SW480 (cell line): ENCODE results near the gene GCAT.

Experiments
- DNase-seq: peaks from one replicate; pipeline ENCODE4 v3.0.0-alpha.2; 2016; ENCODE audit warnings: low spot score

Gene GCAT

DNA sequence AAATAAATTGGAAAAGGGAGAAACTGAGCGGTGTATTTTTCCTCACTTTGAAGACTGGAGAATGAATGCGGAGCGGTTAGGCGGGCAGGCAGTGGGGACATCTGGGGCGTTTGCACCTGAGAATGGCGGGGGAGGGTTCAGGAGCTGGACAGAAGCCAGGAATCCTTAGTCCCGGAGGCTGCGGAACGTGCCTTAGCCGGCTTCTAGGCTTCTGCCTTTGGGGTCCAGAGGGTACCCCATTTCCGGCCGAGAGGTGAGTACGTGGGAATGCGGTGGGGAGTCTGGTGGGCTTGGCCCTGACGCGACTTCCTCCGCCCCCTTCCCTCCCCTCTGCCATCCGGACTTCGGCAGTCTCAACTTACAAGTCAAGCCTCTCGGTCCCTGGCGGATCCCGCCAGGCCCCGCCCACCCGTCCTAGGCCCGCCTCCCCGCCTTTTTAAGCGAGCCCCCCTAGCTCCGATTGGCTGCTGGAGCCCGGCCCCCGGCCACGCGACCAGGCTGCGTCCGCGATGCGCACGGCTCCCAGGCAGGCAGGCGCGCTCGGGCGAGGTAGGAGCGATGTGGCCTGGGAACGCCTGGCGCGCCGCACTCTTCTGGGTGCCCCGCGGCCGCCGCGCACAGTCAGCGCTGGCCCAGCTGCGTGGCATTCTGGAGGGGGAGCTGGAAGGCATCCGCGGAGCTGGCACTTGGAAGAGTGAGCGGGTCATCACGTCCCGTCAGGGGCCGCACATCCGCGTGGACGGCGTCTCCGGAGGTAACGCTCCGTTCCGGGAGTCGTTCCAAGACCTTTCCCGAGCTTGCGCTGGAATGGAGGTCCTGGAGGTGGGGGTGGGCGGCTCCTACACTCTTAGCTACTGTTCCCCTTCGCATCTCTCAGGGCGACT, at the start of gene GCAT:
Gene GCAT, plus strand, starts transcription at position 525 of the 884 bp plus-strand sequence. Its CDS starts 34 bp downstream, at position 559.
- peak; percentile 91 for DNase-seq

DNA sequence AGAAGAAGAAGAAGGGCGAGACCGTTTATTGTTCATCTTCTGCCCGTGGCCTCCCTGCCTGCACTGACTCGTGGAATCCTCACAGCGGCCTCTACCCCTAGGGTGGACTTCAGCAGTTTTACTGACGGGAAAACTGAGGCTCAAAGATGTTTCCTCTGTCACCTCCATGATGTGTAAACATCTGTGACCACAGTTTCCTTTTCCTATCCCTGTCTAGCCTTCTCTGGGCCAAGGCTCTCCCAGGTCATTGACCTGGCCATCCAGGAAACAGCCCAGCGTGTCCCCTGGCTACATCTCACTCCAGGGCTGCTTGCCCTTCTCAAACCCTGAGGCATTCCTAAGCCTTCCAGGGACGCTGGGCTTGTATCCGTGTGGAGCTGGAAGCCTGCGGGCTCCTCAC, 49.0 kb upstream of the GCAT start:
- no peak for DNase-seq

- DNase-seq, result no peak
Observed at GRCh38 chr22:37759281-37759680, 48.5 kb upstream of the GCAT start.

DNA sequence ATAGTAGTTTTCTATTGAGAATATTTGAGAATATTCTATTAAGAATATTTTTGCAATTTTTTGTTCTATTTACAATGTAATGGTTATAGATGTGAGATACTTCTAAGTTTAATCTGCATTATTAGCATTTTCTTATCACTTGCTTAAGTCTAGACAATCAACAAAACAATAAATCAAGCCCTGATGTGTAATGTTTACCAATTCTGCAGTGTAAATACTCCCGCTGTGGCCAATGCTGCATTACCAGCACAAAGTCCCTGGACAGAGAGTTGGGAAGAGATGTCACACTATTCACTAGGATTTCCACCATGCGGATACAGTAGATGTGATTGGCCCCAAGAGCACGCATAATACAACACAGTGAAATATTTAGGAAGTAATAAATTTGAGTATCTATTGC, 47.6 kb upstream of the GCAT start:
- DNase-seq, result no peak

DNA sequence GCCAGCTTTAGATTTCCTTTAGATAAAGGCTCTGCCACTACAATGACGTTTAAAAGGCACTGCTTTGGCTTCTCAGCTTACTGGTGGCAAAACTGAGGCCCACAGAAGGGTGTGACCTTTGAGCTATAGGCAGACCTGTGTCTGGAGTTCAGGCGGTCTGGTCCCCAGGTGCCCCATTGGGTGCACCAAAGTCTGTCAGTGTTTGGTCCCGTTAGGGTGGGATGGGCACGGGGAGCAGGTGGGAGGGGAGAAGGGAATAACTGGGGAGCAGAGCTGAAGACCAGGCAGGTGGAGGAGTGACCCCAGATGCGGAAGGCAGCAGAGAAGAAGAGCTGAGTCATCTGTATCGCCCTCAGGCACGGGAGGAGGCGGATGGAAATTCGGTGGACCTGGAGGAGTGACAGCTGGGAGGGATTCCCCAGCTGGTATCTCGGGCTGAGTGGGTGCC, 45.3 kb upstream of the GCAT start:
- no peak for DNase-seq

GRCh38 chr22:37763012-37763411, 44.7 kb upstream of the GCAT start:
- DNase-seq, result no peak

DNA sequence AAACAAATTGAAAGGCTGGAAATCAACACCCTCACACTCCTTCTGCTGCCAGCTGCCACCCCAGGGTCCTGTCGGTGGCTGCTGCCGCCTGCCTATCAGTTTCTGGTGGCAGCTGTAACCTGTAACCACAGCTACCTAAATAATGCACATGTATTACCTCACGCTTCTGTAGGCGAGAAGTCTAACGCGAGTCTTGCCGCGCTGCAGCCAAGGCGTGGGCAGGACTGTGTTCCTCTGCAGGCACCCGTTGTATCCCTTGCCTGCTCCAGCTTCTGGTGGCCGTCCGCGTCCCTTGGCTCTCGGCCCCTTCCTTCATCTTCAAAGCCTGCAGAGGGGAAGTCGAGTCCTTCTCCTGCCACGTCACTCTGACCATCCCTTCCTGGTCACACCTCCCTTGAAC, 44.1 kb upstream of the GCAT start:
- DNase-seq, result no peak

DNA sequence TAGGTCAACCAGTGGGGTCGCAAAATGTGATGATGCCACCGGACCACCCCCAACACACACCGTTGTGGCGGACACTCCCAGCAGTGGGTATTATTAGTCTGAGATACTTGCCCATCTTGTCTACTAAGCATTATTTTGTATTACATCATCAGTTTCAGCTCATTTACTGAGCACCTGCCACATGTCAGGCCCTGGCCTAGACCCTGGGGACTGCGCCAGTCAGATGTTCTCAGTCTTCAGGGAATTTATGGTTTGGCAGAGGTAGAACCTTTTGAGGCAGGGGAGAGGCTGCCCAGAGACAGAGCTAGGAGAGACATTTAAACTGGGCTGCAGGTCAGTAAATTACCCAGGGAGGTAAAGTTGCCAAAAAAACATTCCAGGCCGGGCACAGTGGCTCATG, 43.1 kb upstream of the GCAT start:
- no peak for DNase-seq

DNA sequence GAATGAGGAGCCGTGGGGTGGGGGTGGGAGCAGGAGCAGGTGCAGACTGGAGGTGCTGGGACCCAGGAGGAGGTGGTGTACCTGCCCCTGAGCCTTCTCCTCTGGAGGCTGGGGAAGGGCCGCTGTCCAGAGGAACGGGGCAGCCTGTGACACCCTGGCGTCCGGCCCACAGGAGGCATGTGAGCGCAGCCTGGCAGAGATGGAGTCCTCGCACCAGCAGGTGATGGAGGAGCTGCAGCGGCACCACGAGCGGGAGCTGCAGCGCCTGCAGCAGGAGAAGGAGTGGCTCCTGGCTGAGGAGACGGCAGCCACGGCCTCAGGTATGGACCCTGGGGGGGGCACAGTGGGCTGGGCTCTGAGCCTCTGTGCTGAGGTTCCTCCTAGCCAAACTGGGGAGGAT, 42.2 kb upstream of the GCAT start:
- no peak for DNase-seq

DNA sequence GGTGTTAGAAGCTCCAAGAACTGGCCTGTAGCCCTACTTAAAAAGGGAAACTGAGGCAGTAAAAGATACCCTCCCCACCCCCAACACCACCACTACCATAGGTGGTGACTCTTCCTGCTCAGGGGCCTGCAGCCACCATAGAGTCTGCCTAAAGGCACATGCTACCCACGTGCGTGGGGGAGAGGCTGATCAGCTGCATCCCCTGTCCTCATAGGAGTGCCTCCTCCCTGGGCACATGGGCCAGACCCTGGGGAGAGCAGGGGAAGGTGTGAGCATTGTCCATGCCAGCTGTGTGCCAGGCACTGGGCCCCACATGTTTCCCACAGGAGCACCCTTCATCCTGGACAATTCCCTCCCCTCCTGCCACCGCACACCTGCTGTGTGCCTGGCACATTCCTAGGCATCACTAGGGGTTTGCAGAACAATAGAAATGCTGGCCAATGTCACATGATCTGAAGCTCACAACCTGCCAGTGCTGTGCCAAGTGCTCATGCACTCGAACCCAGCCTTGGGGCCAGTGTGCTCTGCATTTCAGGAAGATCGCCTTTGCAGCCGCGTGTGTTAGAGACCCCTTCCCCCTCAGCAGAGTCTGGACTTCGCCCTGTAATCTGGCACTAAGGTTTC, 41.7 kb upstream of the GCAT start:
- DNase-seq, result no peak

DNA sequence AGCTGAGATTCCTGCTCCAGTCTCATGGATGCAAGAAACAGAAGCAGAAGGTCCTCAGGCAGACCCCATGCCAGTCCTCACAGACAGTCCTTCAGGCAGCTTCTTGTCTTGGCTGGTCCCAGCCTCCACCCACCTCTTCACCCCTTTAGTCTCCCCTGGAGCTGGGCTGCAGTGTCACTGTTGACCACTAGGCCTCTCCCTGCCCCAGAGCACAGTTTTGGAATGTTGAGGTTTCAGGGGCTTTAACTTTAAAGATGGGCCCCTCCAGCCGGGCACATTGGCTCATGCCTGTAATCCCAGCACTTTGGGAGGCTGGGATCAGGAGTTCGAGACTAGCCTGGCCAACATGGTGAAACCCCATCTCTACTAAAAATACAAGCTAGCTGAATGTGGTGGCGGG, 39.5 kb upstream of the GCAT start:
- no peak for DNase-seq

DNA sequence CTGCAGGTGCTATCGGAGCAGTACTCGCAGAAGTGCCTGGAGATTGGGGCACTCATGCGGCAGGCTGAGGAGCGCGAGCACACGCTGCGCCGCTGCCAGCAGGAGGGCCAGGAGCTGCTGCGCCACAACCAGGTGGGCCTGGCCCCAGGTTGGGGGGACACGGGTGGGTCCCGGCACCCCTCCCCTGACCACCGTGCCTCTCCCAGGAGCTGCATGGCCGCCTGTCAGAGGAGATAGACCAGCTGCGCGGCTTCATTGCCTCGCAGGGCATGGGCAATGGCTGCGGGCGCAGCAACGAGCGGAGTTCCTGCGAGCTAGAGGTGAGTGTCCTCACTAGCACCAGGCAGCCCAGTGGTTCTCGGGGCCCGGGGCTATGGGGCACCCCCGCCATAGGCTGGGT, 38.7 kb upstream of the GCAT start:
- DNase-seq, result no peak

- no peak for DNase-seq
Observed at GRCh38 chr22:37771081-37771480, 36.7 kb upstream of the GCAT start.

- no peak for DNase-seq
Observed at GRCh38 chr22:37771702-37772427, 35.9 kb upstream of the GCAT start.

GRCh38 chr22:37774728-37775127, 33.0 kb upstream of the GCAT start:
- DNase-seq, result no peak

GRCh38 chr22:37775785-37776638, 31.7 kb upstream of the GCAT start:
- no peak for DNase-seq

DNA sequence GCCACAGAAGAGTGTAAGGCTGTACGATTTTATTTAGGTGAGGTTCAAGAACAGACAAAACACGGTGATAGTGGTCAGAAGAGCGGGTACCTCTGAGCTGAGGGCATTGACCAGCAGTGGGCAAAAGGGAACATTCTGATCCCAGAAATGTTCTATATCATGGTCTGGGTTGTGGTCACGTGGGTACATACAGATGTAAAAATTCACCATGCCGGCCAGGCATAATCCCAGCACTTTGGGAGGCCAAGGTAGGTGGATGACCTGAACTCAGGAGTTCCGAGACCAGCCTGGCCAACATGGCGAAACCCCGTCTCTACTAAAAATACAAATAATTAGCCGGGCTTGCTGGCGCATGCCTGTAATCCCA, 31.1 kb upstream of the GCAT start:
- no peak for DNase-seq

- peak; percentile 94 for DNase-seq
Observed at GRCh38 chr22:37777122-37777687, 30.5 kb upstream of the GCAT start.

DNA sequence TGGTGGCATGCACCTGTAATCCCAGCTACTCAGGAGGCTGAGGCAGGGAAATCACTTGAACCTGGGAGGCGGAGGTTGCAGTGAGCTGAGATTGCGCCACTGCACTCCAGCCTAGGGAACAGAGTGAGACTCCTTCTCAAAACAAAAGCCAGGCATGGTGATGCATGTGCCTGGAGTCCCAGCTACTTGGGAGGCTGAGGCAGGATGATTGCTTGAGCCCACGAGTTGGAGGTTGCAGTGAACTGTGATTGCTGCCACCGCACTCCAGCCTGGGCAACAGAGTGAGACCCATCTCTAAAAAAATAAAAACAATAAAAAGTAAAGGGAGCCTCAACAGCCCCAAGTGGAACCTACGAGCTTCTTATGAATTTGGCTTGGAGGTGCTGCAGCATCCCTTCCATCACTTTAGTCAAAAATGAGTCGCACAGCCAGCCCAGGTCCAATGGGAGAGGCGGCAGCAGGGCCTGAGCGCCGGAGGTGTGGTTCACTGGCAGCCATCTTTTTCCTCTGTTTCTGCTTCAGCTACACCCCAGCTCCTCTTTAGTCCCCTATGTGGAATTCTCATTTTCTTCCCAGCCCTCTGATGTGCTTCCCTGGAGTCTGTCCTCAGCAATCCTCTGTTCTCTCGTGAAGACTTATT, 29.2 kb upstream of the GCAT start:
- no peak for DNase-seq

DNA sequence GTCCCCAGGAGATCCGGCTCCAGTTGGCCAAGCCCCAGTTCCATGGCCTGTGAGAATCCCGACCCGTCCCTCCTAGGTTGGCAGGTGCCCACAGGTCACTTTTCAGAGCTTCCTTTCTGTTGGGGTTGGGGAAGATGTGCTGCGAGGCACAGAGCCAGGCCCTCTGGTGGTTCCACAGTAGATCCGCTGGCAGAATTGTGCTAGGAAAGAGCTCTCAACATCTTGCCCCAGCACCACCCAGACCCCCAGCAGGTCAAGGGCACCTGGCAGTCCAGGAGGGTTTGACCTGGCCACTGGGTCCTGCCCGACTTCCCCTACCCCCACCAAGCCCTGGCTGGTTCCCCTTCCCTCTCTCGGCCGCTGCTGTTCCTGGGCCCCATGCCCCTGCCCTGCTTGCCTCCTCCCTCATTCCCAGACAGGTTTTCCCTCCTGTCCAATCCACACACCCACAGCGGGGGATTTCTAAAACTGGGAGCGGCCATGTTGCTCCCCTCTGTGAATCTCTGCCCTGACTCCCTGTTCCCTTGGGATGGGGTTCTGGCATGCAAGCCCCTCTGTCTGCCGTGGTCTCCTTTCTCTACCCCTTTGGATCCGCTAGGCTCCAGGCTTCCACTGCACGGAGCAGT, 26.2 kb upstream of the GCAT start:
- DNase-seq, result no peak
